Measurements from ENCODE around the gene SCAMP4.

SCAMP4 gene

GRCh38 chr19:1917926-1918325, 12.7 kb downstream of the SCAMP4 start:
- no peaks in the 10 kb centered on the region for H3K27me3 ChIP-seq (replicated peaks in 2 of 5; ENCODE audit: control insufficient read depth in 4 of 5, insufficient read depth in 5 of 5, low read length in 4 of 5)
- 99% methylated on average over 25 of the region's 25 CpGs for WGBS (ENCODE audit: insufficient coverage)
- peaks cover 0 to 78% (median 35%) of the 10 kb centered on the region in 4 experiments for H3K36me3 ChIP-seq (ENCODE audit: control insufficient read depth in 4 of 4, insufficient read depth in 4 of 4, low read length in 3 of 4)
- no peaks in the 10 kb centered on the region for H3K9me3 ChIP-seq (ENCODE audit: control extremely low read depth in 1 of 5, control insufficient read depth in 4 of 5, insufficient read depth in 2 of 5, low read depth in 1 of 5, low read length in 4 of 5)
- POLR2A ChIA-PET, result no interaction called here
- H3K4me1 ChIP-seq (ENCODE audit: control extremely low read depth in 1 of 4, control insufficient read depth in 4 of 4, insufficient read depth in 4 of 4, low read length in 3 of 4), result peaks cover 0 to 11% (median 7%) of the 10 kb centered on the region in 4 experiments
- no peak for DNase-seq
- CTCF ChIA-PET, result interaction anchor here (1.8 to 2.6 kb wide), 2 partner anchors 20 to 32 kb away, joined by 3 to 8 read pairs; no protein-coding TSS in a partner anchor
- no peak overlapping the region for H3K4me3 ChIP-seq (ENCODE audit: control insufficient read depth in 1 of 7, extremely low read depth in 1 of 7, insufficient read depth in 4 of 7, low read depth in 2 of 7, low read length in 6 of 7)
- no peak overlapping the region for H3K27ac ChIP-seq (ENCODE audit: insufficient read depth in 1 of 2, low read depth in 1 of 2, low read length in 2 of 2, poor library complexity in 1 of 2, severe bottlenecking in 2 of 2)

GRCh38 chr19:1918975-1919374, 13.8 kb downstream of the SCAMP4 start:
- peaks cover 0 to 11% (median 7%) of the 10 kb centered on the region in 4 experiments for H3K4me1 ChIP-seq (ENCODE audit: control extremely low read depth in 1 of 4, control insufficient read depth in 4 of 4, insufficient read depth in 4 of 4, low read length in 3 of 4)
- ChIA-PET CTCF (interaction anchor here (2.2 to 2.7 kb wide), 3 partner anchors 10 to 21 kb away, joined by 6 to 16 read pairs (median 8); no protein-coding TSS in a partner anchor), POLR2A (interaction anchor here (1.2 kb wide), 1 partner anchor 51 kb away, joined by 3 read pairs; no protein-coding TSS in a partner anchor)
- H3K4me3 ChIP-seq (ENCODE audit: control insufficient read depth in 1 of 7, extremely low read depth in 1 of 7, insufficient read depth in 4 of 7, low read depth in 2 of 7, low read length in 6 of 7), result no peak overlapping the region
- WGBS (ENCODE audit: insufficient coverage), result 96% methylated on average over 25 of the region's 28 CpGs
- peaks cover 0 to 73% (median 33%) of the 10 kb centered on the region in 4 experiments for H3K36me3 ChIP-seq (ENCODE audit: control insufficient read depth in 4 of 4, insufficient read depth in 4 of 4, low read length in 3 of 4)
- no peak overlapping the region for H3K27ac ChIP-seq (ENCODE audit: insufficient read depth in 1 of 2, low read depth in 1 of 2, low read length in 2 of 2, poor library complexity in 1 of 2, severe bottlenecking in 2 of 2)
- no peaks in the 10 kb centered on the region for H3K27me3 ChIP-seq (replicated peaks in 2 of 5; ENCODE audit: control insufficient read depth in 4 of 5, insufficient read depth in 5 of 5, low read length in 4 of 5)
- no peaks in the 10 kb centered on the region for H3K9me3 ChIP-seq (ENCODE audit: control extremely low read depth in 1 of 5, control insufficient read depth in 4 of 5, insufficient read depth in 2 of 5, low read depth in 1 of 5, low read length in 4 of 5)
- no peak for DNase-seq

- WGBS (ENCODE audit: insufficient coverage), result 98% methylated on average over 19 of the region's 19 CpGs
- Histone ChIP-seq H3K36me3 (ENCODE audit: control insufficient read depth in 4 of 4, insufficient read depth in 4 of 4, low read length in 3 of 4) (peaks cover 0 to 73% (median 37%) of the 10 kb centered on the region in 4 experiments), H3K4me1 (ENCODE audit: control extremely low read depth in 1 of 4, control insufficient read depth in 4 of 4, insufficient read depth in 4 of 4, low read length in 3 of 4) (peaks cover 0 to 11% (median 7%) of the 10 kb centered on the region in 4 experiments), H3K27me3 (replicated peaks in 2 of 5; ENCODE audit: control insufficient read depth in 4 of 5, insufficient read depth in 5 of 5, low read length in 4 of 5) (no peaks in the 10 kb centered on the region), H3K4me3 (ENCODE audit: control insufficient read depth in 1 of 7, extremely low read depth in 1 of 7, insufficient read depth in 4 of 7, low read depth in 2 of 7, low read length in 6 of 7) (no peak overlapping the region), H3K9me3 (ENCODE audit: control extremely low read depth in 1 of 5, control insufficient read depth in 4 of 5, insufficient read depth in 2 of 5, low read depth in 1 of 5, low read length in 4 of 5) (no peaks in the 10 kb centered on the region), H3K27ac (ENCODE audit: insufficient read depth in 1 of 2, low read depth in 1 of 2, low read length in 2 of 2, poor library complexity in 1 of 2, severe bottlenecking in 2 of 2) (no peak overlapping the region)
- CTCF ChIA-PET, result interaction anchor here (0.6 to 2.7 kb wide), 6 partner anchors 9 to 44 kb away, joined by 3 to 16 read pairs (median 4); no protein-coding TSS in a partner anchor
- POLR2A ChIA-PET, result no interaction called here
- DNase-seq, result no peak
Measured at GRCh38 chr19:1920644-1921043, 15.4 kb downstream of the SCAMP4 start.

GRCh38 chr19:1921326-1921725, 16.1 kb downstream of the SCAMP4 start:
- no peak overlapping the region for H3K27ac ChIP-seq (ENCODE audit: insufficient read depth in 1 of 2, low read depth in 1 of 2, low read length in 2 of 2, poor library complexity in 1 of 2, severe bottlenecking in 2 of 2)
- H3K36me3 ChIP-seq (ENCODE audit: control insufficient read depth in 4 of 4, insufficient read depth in 4 of 4, low read length in 3 of 4), result peaks cover 0 to 72% (median 38%) of the 10 kb centered on the region in 4 experiments
- no peaks in the 10 kb centered on the region for H3K27me3 ChIP-seq (replicated peaks in 2 of 5; ENCODE audit: control insufficient read depth in 4 of 5, insufficient read depth in 5 of 5, low read length in 4 of 5)
- peaks cover 0 to 11% (median 7%) of the 10 kb centered on the region in 4 experiments for H3K4me1 ChIP-seq (ENCODE audit: control extremely low read depth in 1 of 4, control insufficient read depth in 4 of 4, insufficient read depth in 4 of 4, low read length in 3 of 4)
- no peak for DNase-seq
- H3K9me3 ChIP-seq (ENCODE audit: control extremely low read depth in 1 of 5, control insufficient read depth in 4 of 5, insufficient read depth in 2 of 5, low read depth in 1 of 5, low read length in 4 of 5), result no peaks in the 10 kb centered on the region
- WGBS (ENCODE audit: insufficient coverage), result 100% methylated on average over 17 of the region's 19 CpGs
- ChIA-PET CTCF (interaction anchor here (0.6 to 2.2 kb wide), 3 partner anchors 12 to 19 kb away, joined by 3 to 6 read pairs (median 4); no protein-coding TSS in a partner anchor), POLR2A (no interaction called here)
- H3K4me3 ChIP-seq (ENCODE audit: control insufficient read depth in 1 of 7, extremely low read depth in 1 of 7, insufficient read depth in 4 of 7, low read depth in 2 of 7, low read length in 6 of 7), result no peak overlapping the region

- Histone ChIP-seq H3K4me1 (ENCODE audit: control extremely low read depth in 1 of 4, control insufficient read depth in 4 of 4, insufficient read depth in 4 of 4, low read length in 3 of 4) (peaks cover 0 to 6% (median 3%) of the 10 kb centered on the region in 4 experiments), H3K27ac (ENCODE audit: insufficient read depth in 1 of 2, low read depth in 1 of 2, low read length in 2 of 2, poor library complexity in 1 of 2, severe bottlenecking in 2 of 2) (no peak overlapping the region), H3K4me3 (ENCODE audit: control insufficient read depth in 1 of 7, extremely low read depth in 1 of 7, insufficient read depth in 4 of 7, low read depth in 2 of 7, low read length in 6 of 7) (no peak overlapping the region), H3K9me3 (ENCODE audit: control extremely low read depth in 1 of 5, control insufficient read depth in 4 of 5, insufficient read depth in 2 of 5, low read depth in 1 of 5, low read length in 4 of 5) (no peaks in the 10 kb centered on the region), H3K27me3 (replicated peaks in 2 of 5; ENCODE audit: control insufficient read depth in 4 of 5, insufficient read depth in 5 of 5, low read length in 4 of 5) (no peaks in the 10 kb centered on the region), H3K36me3 (ENCODE audit: control insufficient read depth in 4 of 4, insufficient read depth in 4 of 4, low read length in 3 of 4) (peaks cover 0 to 67% (median 38%) of the 10 kb centered on the region in 4 experiments)
- 97% methylated on average over 15 of the region's 15 CpGs for whole genome bisulfite sequencing (ENCODE audit: insufficient coverage)
- ChIA-PET CTCF (interaction anchor here (0.6 kb wide), 1 partner anchor 15 kb away, joined by 4 read pairs; no protein-coding TSS in a partner anchor), POLR2A (no interaction called here)
- no peak for DNase-seq
Measured at GRCh38 chr19:1921825-1922224, 16.6 kb downstream of the SCAMP4 start.

- peaks cover 0 to 63% (median 36%) of the 10 kb centered on the region in 4 experiments for H3K36me3 ChIP-seq (ENCODE audit: control insufficient read depth in 4 of 4, insufficient read depth in 4 of 4, low read length in 3 of 4)
- no peaks in the 10 kb centered on the region for H3K4me1 ChIP-seq (ENCODE audit: control extremely low read depth in 1 of 4, control insufficient read depth in 4 of 4, insufficient read depth in 4 of 4, low read length in 3 of 4)
- CTCF ChIA-PET, result interaction anchor here (1.1 kb wide), 1 partner anchor 25 kb away, joined by 3 read pairs; no protein-coding TSS in a partner anchor
- 94% methylated on average over 23 of the region's 23 CpGs for WGBS (ENCODE audit: insufficient coverage)
- H3K27ac ChIP-seq (ENCODE audit: insufficient read depth in 1 of 2, low read depth in 1 of 2, low read length in 2 of 2, poor library complexity in 1 of 2, severe bottlenecking in 2 of 2), result no peak overlapping the region
- no peaks in the 10 kb centered on the region for H3K9me3 ChIP-seq (ENCODE audit: control extremely low read depth in 1 of 5, control insufficient read depth in 4 of 5, insufficient read depth in 2 of 5, low read depth in 1 of 5, low read length in 4 of 5)
- no peak overlapping the region for H3K4me3 ChIP-seq (ENCODE audit: control insufficient read depth in 1 of 7, extremely low read depth in 1 of 7, insufficient read depth in 4 of 7, low read depth in 2 of 7, low read length in 6 of 7)
- DNase-seq, result no peak
- no peaks in the 10 kb centered on the region for H3K27me3 ChIP-seq (replicated peaks in 2 of 5; ENCODE audit: control insufficient read depth in 4 of 5, insufficient read depth in 5 of 5, low read length in 4 of 5)
- POLR2A ChIA-PET, result no interaction called here
Measured at GRCh38 chr19:1922803-1923202, 17.6 kb downstream of the SCAMP4 start.

- Histone ChIP-seq H3K27me3 (replicated peaks in 2 of 5; ENCODE audit: control insufficient read depth in 4 of 5, insufficient read depth in 5 of 5, low read length in 4 of 5) (no peaks in the 10 kb centered on the region), H3K36me3 (ENCODE audit: control insufficient read depth in 4 of 4, insufficient read depth in 4 of 4, low read length in 3 of 4) (peaks cover 0 to 58% (median 34%) of the 10 kb centered on the region in 4 experiments), H3K27ac (ENCODE audit: insufficient read depth in 1 of 2, low read depth in 1 of 2, low read length in 2 of 2, poor library complexity in 1 of 2, severe bottlenecking in 2 of 2) (no peak overlapping the region), H3K9me3 (ENCODE audit: control extremely low read depth in 1 of 5, control insufficient read depth in 4 of 5, insufficient read depth in 2 of 5, low read depth in 1 of 5, low read length in 4 of 5) (no peaks in the 10 kb centered on the region), H3K4me3 (ENCODE audit: control insufficient read depth in 1 of 7, extremely low read depth in 1 of 7, insufficient read depth in 4 of 7, low read depth in 2 of 7, low read length in 6 of 7) (no peak overlapping the region), H3K4me1 (ENCODE audit: control extremely low read depth in 1 of 4, control insufficient read depth in 4 of 4, insufficient read depth in 4 of 4, low read length in 3 of 4) (no peaks in the 10 kb centered on the region)
- 83% methylated on average over 3 of the region's 8 CpGs for whole genome bisulfite sequencing (ENCODE audit: insufficient coverage)
- DNase-seq, result no peak
- POLR2A ChIA-PET, result no interaction called here
- CTCF ChIA-PET, result interaction anchor here (1.0 to 1.3 kb wide), 5 partner anchors 22 to 130 kb away, joined by 3 to 4 read pairs (median 3); no protein-coding TSS in a partner anchor
Measured at GRCh38 chr19:1923319-1923718, 18.1 kb downstream of the SCAMP4 start.
